ENCODE results near the gene GALK2. TPM values are rescaled to one million over a fixed set of nuclear protein-coding genes. Genes with fewer than 3 reads are reported as not detected.

The GALK2 gene
- total RNA-seq, 1 donor from 2014 or later = 21.3 TPM

- TF ChIP-seq CTCF (conservative IDR thresholded peaks at IDR 0.05) = no peak
- no peak for DNase-seq (ENCODE audit: low read depth, low spot score)
- peaks cover 33% of the 10 kb centered on the region for H3K36me3 Mint-ChIP-seq (ENCODE audit: low read depth)
- no peaks in the 10 kb centered on the region for H3K27me3 Mint-ChIP-seq (ENCODE audit: low read depth)
- H3K9me3 Mint-ChIP-seq = peaks cover 18% of the 10 kb centered on the region
- no peak overlapping the region for H3K27ac Mint-ChIP-seq (ENCODE audit: unreplicated experiment)
- no peaks in the 10 kb centered on the region for H3K4me1 Mint-ChIP-seq
- H3K4me3 Mint-ChIP-seq = no peak overlapping the region
These were observed 42.9 kb downstream of the GALK2 start for GRCh38 chr15:49212897-49213296.

- DNase-seq (ENCODE audit: low read depth, low spot score) = no peak
- H3K27me3 Mint-ChIP-seq (ENCODE audit: low read depth) = no peaks in the 10 kb centered on the region
- H3K4me3 Mint-ChIP-seq = no peak overlapping the region
- peaks cover 16% of the 10 kb centered on the region for H3K36me3 Mint-ChIP-seq (ENCODE audit: low read depth)
- TF ChIP-seq CTCF (conservative IDR thresholded peaks at IDR 0.05) = peak; percentile 13
- no peaks in the 10 kb centered on the region for H3K4me1 Mint-ChIP-seq
- H3K27ac Mint-ChIP-seq (ENCODE audit: unreplicated experiment) = no peak overlapping the region
- H3K9me3 Mint-ChIP-seq = peaks cover 4% of the 10 kb centered on the region
These were observed 46.0 kb downstream of the GALK2 start for GRCh38 chr15:49215768-49216739.

- H3K36me3 Mint-ChIP-seq (ENCODE audit: low read depth) = peaks cover 20% of the 10 kb centered on the region
- no peak for DNase-seq (ENCODE audit: low read depth, low spot score)
- peaks cover 7% of the 10 kb centered on the region for H3K9me3 Mint-ChIP-seq
- no peak overlapping the region for H3K27ac Mint-ChIP-seq (ENCODE audit: unreplicated experiment)
- H3K27me3 Mint-ChIP-seq (ENCODE audit: low read depth) = no peaks in the 10 kb centered on the region
- H3K4me3 Mint-ChIP-seq = no peak overlapping the region
- peaks cover 8% of the 10 kb centered on the region for H3K4me1 Mint-ChIP-seq
- no peak for TF ChIP-seq CTCF (conservative IDR thresholded peaks at IDR 0.05)
These were observed 53.7 kb downstream of the GALK2 start for GRCh38 chr15:49223536-49224274.

- no peak overlapping the region for H3K4me3 Mint-ChIP-seq
- H3K27me3 Mint-ChIP-seq (ENCODE audit: low read depth) = no peaks in the 10 kb centered on the region
- H3K27ac Mint-ChIP-seq (ENCODE audit: unreplicated experiment) = no peak overlapping the region
- H3K36me3 Mint-ChIP-seq (ENCODE audit: low read depth) = peaks cover 17% of the 10 kb centered on the region
- DNase-seq (ENCODE audit: low read depth, low spot score) = peak; percentile 18
- peak; percentile 47 for TF ChIP-seq CTCF (conservative IDR thresholded peaks at IDR 0.05)
- peaks cover 8% of the 10 kb centered on the region for H3K4me1 Mint-ChIP-seq
- peaks cover 10% of the 10 kb centered on the region for H3K9me3 Mint-ChIP-seq
These were observed 55.7 kb downstream of the GALK2 start for GRCh38 chr15:49225572-49226281.

- no peak overlapping the region for H3K27ac Mint-ChIP-seq (ENCODE audit: unreplicated experiment)
- H3K9me3 Mint-ChIP-seq = peaks cover 10% of the 10 kb centered on the region
- peaks cover 11% of the 10 kb centered on the region for H3K4me1 Mint-ChIP-seq
- DNase-seq (ENCODE audit: low read depth, low spot score) = no peak
- no peak overlapping the region for H3K4me3 Mint-ChIP-seq
- TF ChIP-seq CTCF (conservative IDR thresholded peaks at IDR 0.05) = no peak
- H3K36me3 Mint-ChIP-seq (ENCODE audit: low read depth) = peaks cover 14% of the 10 kb centered on the region
- no peaks in the 10 kb centered on the region for H3K27me3 Mint-ChIP-seq (ENCODE audit: low read depth)
These were observed 57.6 kb downstream of the GALK2 start for GRCh38 chr15:49227602-49228001.
